HG03354 (cell line): Measurements from ENCODE around the gene LFNG.

Experiments used
- ATAC-seq: cut with Tn5 transposase; IDR thresholded peaks from one replicate; pipeline ENCODE4 v1.9.1; 2021; ENCODE audit warnings: mild to moderate bottlenecking; ENCODE audit not compliant: unreplicated experiment, poor library complexity, severe bottlenecking

The LFNG gene

GRCh38 chr7:2514473-2515423, 4.8 kb upstream of the LFNG start:
- no peak for ATAC-seq

- no peak for ATAC-seq
Measured at GRCh38 chr7:2515424-2516193, 4.0 kb upstream of the LFNG start.

- no peak for ATAC-seq
Measured at GRCh38 chr7:2516194-2516555, 3.4 kb upstream of the LFNG start.

- ATAC-seq, result no peak
Measured at GRCh38 chr7:2517026-2517425, 2.5 kb upstream of the LFNG start.

GRCh38 chr7:2517678-2518507, 1.7 kb upstream of the LFNG start:
- no peak for ATAC-seq

- no peak for ATAC-seq
Measured at GRCh38 chr7:2518737-2519118, 846 bp upstream of the LFNG start.

GRCh38 chr7:2520131-2520760, 672 bp downstream of the LFNG start:
- no peak for ATAC-seq

GRCh38 chr7:2520761-2521290, 1.3 kb downstream of the LFNG start:
- no peak for ATAC-seq

- ATAC-seq, result no peak
Measured at GRCh38 chr7:2521341-2521745, 1.8 kb downstream of the LFNG start.

- ATAC-seq, result no peak
Measured at GRCh38 chr7:2521952-2522591, 2.5 kb downstream of the LFNG start.

- ATAC-seq, result no peak
Measured at GRCh38 chr7:2522780-2523433, 3.3 kb downstream of the LFNG start.

- no peak for ATAC-seq
Measured at GRCh38 chr7:2523461-2523936, 3.9 kb downstream of the LFNG start.

GRCh38 chr7:2523941-2524807, 4.6 kb downstream of the LFNG start:
- ATAC-seq, result no peak

- ATAC-seq, result no peak
Measured at GRCh38 chr7:2524808-2525657, 5.5 kb downstream of the LFNG start.

GRCh38 chr7:2525658-2526630, 6.4 kb downstream of the LFNG start:
- no peak for ATAC-seq
